Mesenchymal stem cell (in vitro differentiated cells and primary cell): ENCODE results near the gene CDKN2A. TPM values are rescaled to one million over a fixed set of nuclear protein-coding genes. Genes with fewer than 3 reads are reported as not detected.

ENCODE experiments used
- DNase-seq: peaks from one replicate; pipeline ENCODE4 v3.0.0-alpha.2; 2013
- H2AFZ ChIP-seq: one replicate; pipeline ENCODE4 v1.6.1; 2013; ENCODE audit warnings: low read depth, mild to moderate bottlenecking, control low read depth, inconsistent platforms, low read length, moderate library complexity
- H2AK5ac ChIP-seq: 2 replicates; pipeline ENCODE4 v1.6.1; 2013; ENCODE audit warnings: low read length, moderate library complexity, mild to moderate bottlenecking, inconsistent platforms; ENCODE audit not compliant: severe bottlenecking
- H2BK120ac ChIP-seq: one replicate; pipeline ENCODE4 v1.6.1; 2013; ENCODE audit warnings: low read depth, mild to moderate bottlenecking, inconsistent platforms, low read length, moderate library complexity
- H2BK12ac ChIP-seq, 2 experiments: one replicate each; pipeline ENCODE4 v1.6.1; 2013; ENCODE audit warnings: inconsistent platforms in 2 of 2, low read length in 2 of 2, mild to moderate bottlenecking in 2 of 2, moderate library complexity in 2 of 2, control low read depth in 1 of 2
- H2BK15ac ChIP-seq: one replicate; pipeline ENCODE4 v1.6.1; 2013; ENCODE audit warnings: mild to moderate bottlenecking, low read depth, inconsistent platforms; ENCODE audit not compliant: poor library complexity, severe bottlenecking
- H2BK5ac ChIP-seq: 2 replicates; pipeline ENCODE4 v1.6.1; 2013; ENCODE audit warnings: low read depth, mild to moderate bottlenecking, low read length, control low read depth, inconsistent platforms; ENCODE audit not compliant: poor library complexity, severe bottlenecking
- H3K14ac ChIP-seq, 2 experiments: one replicate each; pipeline ENCODE4 v1.6.1; 2013; ENCODE audit warnings: inconsistent platforms in 2 of 2, low read length in 2 of 2, control low read depth in 1 of 2, mild to moderate bottlenecking in 1 of 2, moderate library complexity in 1 of 2
- H3K18ac ChIP-seq, 2 experiments: one replicate each; pipeline ENCODE4 v1.6.1; 2013; ENCODE audit warnings: inconsistent platforms in 2 of 2, low read length in 2 of 2, control low read depth in 1 of 2, low read depth in 1 of 2, mild to moderate bottlenecking in 1 of 2
- H3K23ac ChIP-seq, 2 experiments: one replicate each; pipeline ENCODE4 v1.6.1; 2013; ENCODE audit warnings: inconsistent platforms in 2 of 2, low read length in 2 of 2, mild to moderate bottlenecking in 2 of 2, moderate library complexity in 2 of 2, control low read depth in 1 of 2
- H3K27ac ChIP-seq: 2 replicates; pipeline ENCODE4 v1.5.1; 2013; ENCODE audit warnings: mild to moderate bottlenecking, moderate library complexity, low read length, control low read depth, inconsistent platforms; ENCODE audit not compliant: poor library complexity, severe bottlenecking
- H3K27me3 ChIP-seq, 2 experiments: 2 replicates each; pipeline versions ENCODE4 v1.6.1 to v1.7.0; 2013; ENCODE audit warnings: low read length in 2 of 2, mild to moderate bottlenecking in 2 of 2, moderate library complexity in 2 of 2, control low read depth in 1 of 2, inconsistent platforms in 1 of 2; ENCODE audit not compliant: control insufficient read depth in 1 of 2, insufficient read depth in 1 of 2
- H3K36me3 ChIP-seq, 2 experiments: 2 replicates each; pipeline versions ENCODE4 v1.6.1 to v1.7.0; 2013; ENCODE audit warnings: low read length in 2 of 2, control low read depth in 1 of 2, inconsistent platforms in 1 of 2, low read depth in 1 of 2, mild to moderate bottlenecking in 1 of 2; ENCODE audit not compliant: insufficient read depth in 2 of 2, control insufficient read depth in 1 of 2
- H3K4ac ChIP-seq, 2 experiments: one replicate each; pipeline ENCODE4 v1.6.1; 2013; ENCODE audit warnings: inconsistent platforms in 2 of 2, low read length in 2 of 2, mild to moderate bottlenecking in 2 of 2, moderate library complexity in 2 of 2, control low read depth in 1 of 2, low read depth in 1 of 2
- H3K4me1 ChIP-seq: 2 replicates; pipeline ENCODE4 v1.6.1; 2013; ENCODE audit warnings: low read depth, low read length, control low read depth; ENCODE audit not compliant: control insufficient read depth, insufficient read depth
- H3K4me2 ChIP-seq: 2 replicates; pipeline ENCODE4 v1.6.1; 2013; ENCODE audit warnings: low read length, mild to moderate bottlenecking, inconsistent platforms; ENCODE audit not compliant: poor library complexity, severe bottlenecking
- H3K4me3 ChIP-seq, 2 experiments: 2 replicates each; pipeline versions ENCODE4 v1.5.1 to v1.7.0; 2013; ENCODE audit warnings: low read length in 2 of 2, mild to moderate bottlenecking in 2 of 2, control low read depth in 1 of 2, low read depth in 1 of 2; ENCODE audit not compliant: insufficient read depth in 1 of 2
- H3K79me1 ChIP-seq: replicated peaks from 2 replicates; pipeline ENCODE4 v1.6.1; 2013; ENCODE audit warnings: mild to moderate bottlenecking, control low read depth, low read length, inconsistent platforms; ENCODE audit not compliant: poor library complexity, severe bottlenecking
- H3K9ac ChIP-seq: 2 replicates; pipeline ENCODE4 v1.7.0; 2013; ENCODE audit warnings: mild to moderate bottlenecking, low read length, moderate library complexity
- H3K9me3 ChIP-seq: 2 replicates; pipeline ENCODE4 v1.7.0; 2013; ENCODE audit warnings: mild to moderate bottlenecking, low read length; ENCODE audit not compliant: control insufficient read depth
- H4K8ac ChIP-seq: one replicate; pipeline ENCODE4 v1.6.1; 2013; ENCODE audit warnings: inconsistent platforms, mild to moderate bottlenecking, low read length, moderate library complexity
- H4K91ac ChIP-seq: one replicate; pipeline ENCODE4 v1.6.1; 2013; ENCODE audit warnings: mild to moderate bottlenecking, low read length, inconsistent platforms
- WGBS: methylation state at CpG from one replicate; pipeline ENCODE4 v1.1.7; 2013; ENCODE audit warnings: mixed read lengths; 5-methylcytosine and 5-hydroxymethylcytosine counted together
- polyA plus RNA-seq, 2 experiments: library from polyadenylated mRNA; stranded (reverse); fragments of 200-250 nt; gene quantifications; one replicate each; pipeline ENCODE4 v1.2.3, GENCODE V29; 2013

Gene CDKN2A
- 82.9 TPM for polyA plus RNA-seq (2013, experiment 1 of 2)
- 83.8 TPM for polyA plus RNA-seq (2013, experiment 2 of 2)

- H2AK5ac ChIP-seq, result peak within 1 kb of the TSS; percentile 59
- peak within 1 kb of the TSS; percentile 96 for H3K9ac ChIP-seq
- H2AFZ ChIP-seq, result peak within 1 kb of the TSS; percentile 98
- H4K91ac ChIP-seq, result peak within 1 kb of the TSS; percentile 92
- peak within 1 kb of the TSS; percentile 93 to 96 for H3K4me3 ChIP-seq
- no peaks in the 10 kb centered on the region for H3K9me3 ChIP-seq
- H3K14ac ChIP-seq, result peak within 1 kb of the TSS; percentile 9 to 97
- H3K79me1 ChIP-seq, result peaks cover 17% of the 10 kb centered on the region
- peaks cover 16% of the 10 kb centered on the region for H3K4me1 ChIP-seq
- H2BK120ac ChIP-seq, result peak within 1 kb of the TSS; percentile 79
- H3K36me3 ChIP-seq, result peaks cover 0 to 5% of the 10 kb centered on the region in 2 experiments
- H2BK12ac ChIP-seq, result peak within 1 kb of the TSS; percentile 53 to 98
- H3K18ac ChIP-seq, result peak within 1 kb of the TSS; percentile 94 to 99
- H2BK15ac ChIP-seq, result peak within 1 kb of the TSS; percentile 86
- 2% methylated on average over 28 of the region's 53 CpGs for WGBS
- H3K4me2 ChIP-seq, result peak within 1 kb of the TSS; percentile 95
- H2BK5ac ChIP-seq, result peak within 1 kb of the TSS; percentile 62
- peak within 1 kb of the TSS; percentile 34 to 89 for H3K23ac ChIP-seq
- no peaks in the 10 kb centered on the region for H3K27me3 ChIP-seq
- peak; percentile 79 for DNase-seq
- peak within 1 kb of the TSS; percentile 72 for H4K8ac ChIP-seq
- H3K4ac ChIP-seq, result peak within 1 kb of the TSS; percentile 91 to 98
- H3K27ac ChIP-seq, result peak within 1 kb of the TSS; percentile 95
Measured at GRCh38 chr9:21993893-21994555, at the start of gene CDKN2A. Gene CDKN2A (minus strand): TSS chr9:21994392.

- Histone ChIP-seq H3K27ac (no peak overlapping the region), H3K4me1 (no peaks in the 10 kb centered on the region), H2BK120ac (no peak overlapping the region), H4K8ac (no peak overlapping the region), H3K4ac (no peak overlapping the region), H3K9me3 (no peaks in the 10 kb centered on the region), H3K36me3 (no peaks in the 10 kb centered on the region), H2BK15ac (no peak overlapping the region), H3K23ac (no peak overlapping the region), H2AFZ (no peak overlapping the region), H2AK5ac (no peak overlapping the region), H3K79me1 (no peaks in the 10 kb centered on the region), H4K91ac (no peak overlapping the region), H2BK5ac (no peak overlapping the region), H3K18ac (no peak overlapping the region), H3K27me3 (no peaks in the 10 kb centered on the region), H3K4me3 (no peak overlapping the region), H3K14ac (no peak overlapping the region), H3K4me2 (no peak overlapping the region), H3K9ac (no peak overlapping the region), H2BK12ac (no peak overlapping the region)
- WGBS, result no CpG with 5 or more reads among the region's 3 CpGs
- DNase-seq, result no peak
Measured at GRCh38 chr9:22043928-22044327, 49.7 kb upstream of the CDKN2A start.

- peak overlapping the region; percentile 53 for H3K9ac ChIP-seq
- H3K79me1 ChIP-seq, result no peaks in the 10 kb centered on the region
- no peak overlapping the region for H3K23ac ChIP-seq
- no peak overlapping the region for H2BK5ac ChIP-seq
- no peak overlapping the region for H2BK120ac ChIP-seq
- H3K27ac ChIP-seq, result no peak overlapping the region
- no peak overlapping the region for H3K18ac ChIP-seq
- no peak overlapping the region for H3K4me2 ChIP-seq
- 86% methylated on average over 1 of the region's 1 CpG for WGBS
- no peak overlapping the region for H2AFZ ChIP-seq
- H2BK12ac ChIP-seq, result peak overlapping the region; percentile 29 to 92
- H4K8ac ChIP-seq, result no peak overlapping the region
- no peak overlapping the region for H3K14ac ChIP-seq
- H3K9me3 ChIP-seq, result no peaks in the 10 kb centered on the region
- no peaks in the 10 kb centered on the region for H3K4me1 ChIP-seq
- no peak overlapping the region for H2AK5ac ChIP-seq
- no peak overlapping the region for H2BK15ac ChIP-seq
- H4K91ac ChIP-seq, result no peak overlapping the region
- H3K4ac ChIP-seq, result no peak overlapping the region
- H3K36me3 ChIP-seq, result no peaks in the 10 kb centered on the region
- H3K4me3 ChIP-seq, result no peak overlapping the region
- no peak for DNase-seq
- H3K27me3 ChIP-seq, result no peaks in the 10 kb centered on the region
Measured at GRCh38 chr9:22041775-22042174, 47.6 kb upstream of the CDKN2A start.

GRCh38 chr9:22041344-22041743 is 47.2 kb upstream of the CDKN2A start:
- H3K23ac ChIP-seq, result no peak overlapping the region
- H3K4me2 ChIP-seq, result no peak overlapping the region
- H3K79me1 ChIP-seq, result no peaks in the 10 kb centered on the region
- H3K4me1 ChIP-seq, result no peaks in the 10 kb centered on the region
- no peak overlapping the region for H2AFZ ChIP-seq
- H3K9ac ChIP-seq, result peak overlapping the region; percentile 53
- no peak overlapping the region for H3K18ac ChIP-seq
- H3K27me3 ChIP-seq, result no peaks in the 10 kb centered on the region
- H3K27ac ChIP-seq, result no peak overlapping the region
- no peak overlapping the region for H2BK15ac ChIP-seq
- no peaks in the 10 kb centered on the region for H3K9me3 ChIP-seq
- no peaks in the 10 kb centered on the region for H3K36me3 ChIP-seq
- no peak overlapping the region for H4K8ac ChIP-seq
- H3K4ac ChIP-seq, result no peak overlapping the region
- H4K91ac ChIP-seq, result no peak overlapping the region
- 100% methylated on average over 1 of the region's 1 CpG for WGBS
- no peak overlapping the region for H2BK12ac ChIP-seq
- H3K14ac ChIP-seq, result no peak overlapping the region
- DNase-seq, result no peak
- H2AK5ac ChIP-seq, result no peak overlapping the region
- H2BK120ac ChIP-seq, result no peak overlapping the region
- H3K4me3 ChIP-seq, result no peak overlapping the region
- H2BK5ac ChIP-seq, result no peak overlapping the region
